IMR-90 (cell line): Measurements from ENCODE around the gene RPS4Y2.

Experiments used
- CHD1 ChIP-seq: IDR thresholded peaks from 2 replicates; pipeline ENCODE4 v1.6.1; 2012; ENCODE audit warnings: low read depth, low read length, improper control_type of control experiment
- CTCF ChIP-seq: conservative IDR thresholded peaks from 2 replicates; pipeline ENCODE4 v1.5.1; 2012; ENCODE audit warnings: mild to moderate bottlenecking, low read depth, low read length, improper control_type of control experiment
- FOS ChIP-seq: fragments of 150-350 bp; IDR thresholded peaks from 2 replicates; pipeline ENCODE4 v1.6.1; 2016; ENCODE audit warnings: low read depth, low read length
- MAFK ChIP-seq: IDR thresholded peaks from 2 replicates; pipeline ENCODE4 v1.6.1; 2012; ENCODE audit warnings: low read depth, low read length, improper control_type of control experiment
- MXI1 ChIP-seq: IDR thresholded peaks from 2 replicates; pipeline ENCODE4 v1.6.1; 2012; ENCODE audit warnings: low read depth, mild to moderate bottlenecking, low read length, moderate library complexity, borderline replicate concordance
- POLR2A ChIP-seq: IDR thresholded peaks from 2 replicates; pipeline ENCODE4 v1.6.1; 2012; ENCODE audit warnings: mild to moderate bottlenecking, low read depth, low read length
- RAD21 ChIP-seq: IDR thresholded peaks from 2 replicates; pipeline ENCODE4 v1.6.1; 2012; ENCODE audit warnings: low read length, improper control_type of control experiment
- RCOR1 ChIP-seq: IDR thresholded peaks from 2 replicates; pipeline ENCODE4 v1.6.1; 2012; ENCODE audit warnings: mild to moderate bottlenecking, low read length, improper control_type of control experiment; ENCODE audit not compliant: insufficient replicate concordance
- USF2 ChIP-seq: fragments of 150-350 bp; IDR thresholded peaks from 2 replicates; pipeline ENCODE4 v1.6.1; 2017; ENCODE audit warnings: mild to moderate bottlenecking, antibody characterized with exemption, low read length, low read depth
- TF ChIP-seq, protein P1 (sequence below): fragments of 150-350 bp; IDR thresholded peaks from 2 replicates; pipeline ENCODE4 v1.6.1; 2016; ENCODE audit warnings: low read depth, mild to moderate bottlenecking, low read length, moderate library complexity, borderline replicate concordance

DNA sequence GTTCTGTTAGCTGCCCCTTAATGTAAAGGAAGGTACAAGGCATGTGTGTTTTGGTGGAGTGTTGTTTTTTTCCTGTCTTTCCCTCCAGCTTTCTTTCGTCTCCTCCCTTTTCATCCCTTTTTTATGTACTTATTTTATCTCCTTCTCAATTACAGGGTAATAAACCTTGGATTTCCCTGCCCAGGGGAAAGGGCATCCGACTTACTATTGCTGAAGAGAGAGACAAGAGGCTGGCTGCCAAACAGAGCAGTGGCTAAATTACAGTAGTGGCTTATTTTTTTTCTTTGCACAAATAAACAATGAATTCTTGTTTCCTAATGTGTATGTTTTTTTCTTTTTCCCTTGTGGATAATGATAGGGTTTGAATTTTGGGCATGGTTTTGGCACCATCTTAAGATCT lies 24.9 kb downstream of the RPS4Y2 start:
- TF ChIP-seq POLR2A (no peak), CTCF (no peak), CHD1 (no peak), FOS (no peak), MXI1 (no peak), RCOR1 (no peak), MAFK (no peak), RAD21 (no peak), USF2 (no peak)
- TF ChIP-seq, protein P1, sequence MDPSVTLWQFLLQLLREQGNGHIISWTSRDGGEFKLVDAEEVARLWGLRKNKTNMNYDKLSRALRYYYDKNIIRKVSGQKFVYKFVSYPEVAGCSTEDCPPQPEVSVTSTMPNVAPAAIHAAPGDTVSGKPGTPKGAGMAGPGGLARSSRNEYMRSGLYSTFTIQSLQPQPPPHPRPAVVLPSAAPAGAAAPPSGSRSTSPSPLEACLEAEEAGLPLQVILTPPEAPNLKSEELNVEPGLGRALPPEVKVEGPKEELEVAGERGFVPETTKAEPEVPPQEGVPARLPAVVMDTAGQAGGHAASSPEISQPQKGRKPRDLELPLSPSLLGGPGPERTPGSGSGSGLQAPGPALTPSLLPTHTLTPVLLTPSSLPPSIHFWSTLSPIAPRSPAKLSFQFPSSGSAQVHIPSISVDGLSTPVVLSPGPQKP: no peak
